SK-N-MC (cell line): ENCODE results near the gene ABCD3.

Experiments
- EZH2 ChIP-seq: fragments of 200-600 bp; sonication (generic); IDR thresholded peaks from one replicate; pipeline ENCODE4 v1.6.1; 2017; ENCODE audit warnings: antibody characterized with exemption
- FOXP2 ChIP-seq: optimal IDR thresholded peaks from 2 replicates; pipeline ENCODE3; 2011; ENCODE audit warnings: mild to moderate bottlenecking, moderate library complexity; ENCODE audit not compliant: insufficient read depth; ENCODE audit errors: extremely low read length, control extremely low read depth
- POLR2AphosphoS5 ChIP-seq: IDR thresholded peaks from 2 replicates; pipeline ENCODE4 v1.6.1; 2012; ENCODE audit warnings: mild to moderate bottlenecking, low read depth, low read length, borderline replicate concordance

DNA sequence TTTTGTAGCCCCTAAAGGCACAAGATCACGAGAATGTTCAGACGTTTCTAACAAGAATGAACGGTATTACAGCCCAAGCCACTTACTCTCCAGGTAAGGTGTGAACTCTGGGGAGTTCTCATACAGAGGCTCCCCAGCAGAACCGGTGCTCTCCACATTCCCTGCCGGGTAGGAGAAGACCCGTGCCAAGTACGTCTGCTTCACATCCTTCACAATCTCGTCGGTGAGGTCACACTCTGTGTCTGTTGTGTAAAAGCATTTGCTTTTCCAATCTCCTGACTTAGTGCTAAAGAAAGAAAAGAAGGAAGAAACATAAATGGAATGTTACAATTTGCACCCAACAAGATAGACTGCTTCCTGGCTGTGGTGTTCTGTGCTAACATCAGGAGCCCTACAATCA, 117.7 kb downstream of the ABCD3 start:
- no peak for TF ChIP-seq POLR2AphosphoS5
- no peak for TF ChIP-seq EZH2
- no peak for TF ChIP-seq FOXP2
